ENCODE results near the gene USP5. TPM values are rescaled to one million over a fixed set of nuclear protein-coding genes. Genes with fewer than 3 reads are reported as not detected.

USP5 gene
- total and polyA plus RNA-seq, 2 of the 8 experiments (the other 6 are each of a cell fraction or from before 2014, with no cell fraction given): 66.5 to 148 TPM

DNA sequence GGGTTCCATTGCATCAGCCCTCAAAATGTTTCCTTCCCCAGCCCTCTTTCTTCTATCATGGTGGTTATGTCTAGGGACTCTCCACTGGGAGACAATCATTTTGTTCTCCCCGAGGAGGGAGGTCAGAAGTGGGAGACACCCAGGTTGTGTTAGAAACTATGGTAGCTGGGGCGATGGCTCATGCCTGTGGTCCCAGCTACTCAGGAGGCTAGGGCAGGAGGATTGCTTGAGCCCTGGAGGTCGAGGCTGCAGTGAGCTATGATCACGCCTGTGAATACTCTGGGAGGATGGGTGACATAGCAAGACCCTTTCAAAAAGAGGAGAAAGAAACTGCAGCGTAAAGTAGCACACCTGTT is 39.7 kb downstream of the USP5 start:
- Histone ChIP-seq H4K8ac (ENCODE audit: extremely low read depth, insufficient read depth, low read length) (no peak overlapping the region), H2BK120ac (replicated peaks; ENCODE audit: low read depth, low read length) (no peak overlapping the region), H4K5ac (ENCODE audit: insufficient read length, low read depth, low read length) (peak overlapping the region; percentile 53), H3K79me1 (ENCODE audit: low read depth, low read length) (no peaks in the 10 kb centered on the region), H4K20me1 (replicated peaks in 1 of 2; ENCODE audit: control insufficient read depth in 1 of 2, insufficient read depth in 2 of 2, low read length in 2 of 2) (no peaks in the 10 kb centered on the region), H2BK5ac (ENCODE audit: low read depth, low read length) (no peak overlapping the region), H2BK20ac (ENCODE audit: low read length) (no peak overlapping the region), H2AK5ac (ENCODE audit: low read depth, low read length) (0 out of 2 replicates have a peak overlapping the region, but pooled peaks have one; percentile 77), H3K9ac (replicated peaks in 1 of 4; ENCODE audit: extremely low read depth in 1 of 4, low read depth in 3 of 4, low read length in 3 of 4) (peak overlapping the region in 3 of 4 experiments; percentile 61 to 72 (median 71); a peak in 5 of 7 replicates), H3K23me2 (ENCODE audit: low read depth, low read length) (no peaks in the 10 kb centered on the region), H3K4me2 (ENCODE audit: insufficient read depth in 1 of 2, low read depth in 2 of 2, low read length in 2 of 2) (peak overlapping the region; percentile 47 to 69), H3K4ac (replicated peaks; ENCODE audit: insufficient read length, low read depth, low read length) (no peak overlapping the region), H3K4me1 (replicated peaks in 1 of 4; ENCODE audit: control insufficient read depth in 3 of 4, insufficient read depth in 4 of 4, low read length in 3 of 4) (peaks cover 0 to 9% (median 2%) of the 10 kb centered on the region in 4 experiments; a peak in 4 of 7 replicates), H3K9me3 (ENCODE audit: insufficient read depth in 2 of 2, low read depth in 1 of 2, low read length in 1 of 2) (no peaks in the 10 kb centered on the region), H3K56ac (replicated peaks; ENCODE audit: insufficient read length, low read depth, low read length) (no peak overlapping the region), H3K27ac (ENCODE audit: low read depth, low read length) (peak overlapping the region; percentile 64; the same call in 1 of the 2 replicates), H2BK15ac (ENCODE audit: low read length) (0 out of 2 replicates have a peak overlapping the region, but pooled peaks have one; percentile 54), H2BK12ac (ENCODE audit: low read depth, low read length) (peak overlapping the region; percentile 46; the same call in 1 of the 2 replicates), H3K4me3 (ENCODE audit: extremely low read depth in 1 of 4, insufficient read depth in 2 of 4, low read depth in 3 of 4, low read length in 4 of 4) (peak overlapping the region; percentile 31 to 63 (median 56)), H3K27me3 (replicated peaks in 1 of 4; ENCODE audit: control insufficient read depth in 3 of 4, extremely low read depth in 1 of 4, insufficient read depth in 3 of 4, low read length in 3 of 4) (no peaks in the 10 kb centered on the region), H3K18ac (ENCODE audit: extremely low read depth, low read length) (no peak overlapping the region), H3K23ac (ENCODE audit: insufficient read length) (no peak overlapping the region), H4K91ac (replicated peaks; ENCODE audit: insufficient read length, low read length) (peak overlapping the region; percentile 2), H3K79me2 (ENCODE audit: control insufficient read depth in 1 of 2, insufficient read depth in 2 of 2, low read length in 2 of 2) (no peaks in the 10 kb centered on the region), H3K36me3 (ENCODE audit: control insufficient read depth in 2 of 4, insufficient read depth in 4 of 4, low read length in 3 of 4) (no peaks in the 10 kb centered on the region), H3K14ac (ENCODE audit: insufficient read length) (no peak overlapping the region), H2AFZ (ENCODE audit: low read length) (peak overlapping the region; percentile 23; the same call in 1 of the 2 replicates)
- ChIA-PET POLR2A (ENCODE audit: partially characterized antibody) (interaction anchor here (0.9 to 7.8 kb wide), 22 partner anchors 10 to 73 kb away, joined by 3 to 86 read pairs (median 6); partner anchors contain the start of genes C12orf57, ENO2, LRRC23 and RNU7-1), CTCF (ENCODE audit: partially characterized antibody) (interaction anchor here (0.7 to 5.0 kb wide), 27 partner anchors 8 to 139 kb away, joined by 3 to 84 read pairs (median 5); partner anchors contain the start of genes C12orf57, CDCA3, ENO2 and MLF2)
- DNase-seq (ENCODE audit: low read depth in 1 of 2, low spot score in 2 of 2) (no peak), FAIRE-seq (no peak)
- 88% methylated on average over 5 of the region's 5 CpGs; no CpG with 5 or more reads in 1 of the 2 experiments for WGBS, 2 experiments (ENCODE audit: extremely low coverage in 1 of 2, insufficient coverage in 1 of 2, insufficient read length in 1 of 2, insufficient replicate concordance in 2 of 2, low coverage in 1 of 2, low lambda C conversion rate in 2 of 2, missing lambda C conversion rate in 1 of 2)
- TF ChIP-seq RFX5 (IDR thresholded peaks at IDR 0.05; ENCODE audit: borderline replicate concordance, low read depth, low read length) (no peak), RXRA (IDR thresholded peaks at IDR 0.05; ENCODE audit: insufficient read depth, low read depth, low read length) (no peak), RAD21 (IDR thresholded peaks at IDR 0.05 in 1 of 2, conservative IDR thresholded peaks at IDR 0.05 in 1 of 2; ENCODE audit: low read depth in 2 of 2, low read length in 2 of 2) (no peak), PHF8 (conservative IDR thresholded peaks at IDR 0.05; ENCODE audit: low read depth, low read length) (no peak), KDM5A (IDR thresholded peaks at IDR 0.05; ENCODE audit: low read length) (no peak), TBP (IDR thresholded peaks at IDR 0.05; ENCODE audit: low read depth, low read length) (no peak)
- TF ChIP-seq, protein P1, sequence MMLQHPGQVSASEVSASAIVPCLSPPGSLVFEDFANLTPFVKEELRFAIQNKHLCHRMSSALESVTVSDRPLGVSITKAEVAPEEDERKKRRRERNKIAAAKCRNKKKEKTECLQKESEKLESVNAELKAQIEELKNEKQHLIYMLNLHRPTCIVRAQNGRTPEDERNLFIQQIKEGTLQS (IDR thresholded peaks at IDR 0.05; ENCODE audit: insufficient read depth, low read depth, low read length): no peak

All from H1 (cell line).